Measurements from ENCODE around the gene PSMD8.
"Not testable (repeated sequence)": the region's sequence is repeated elsewhere in the genome, so short reads cannot be mapped to it uniquely, and the experiment has no call there.

PSMD8 gene

GRCh38 chr19:38361633-38362075 lies 12.7 kb upstream of the PSMD8 start:
- peak; percentile 83 for DNase-seq (ENCODE audit: low spot score)

- peak; percentile 59 for DNase-seq (ENCODE audit: low spot score)
Observed at GRCh38 chr19:38362076-38362945, 12.1 kb upstream of the PSMD8 start.

GRCh38 chr19:38362946-38363688 lies 11.3 kb upstream of the PSMD8 start:
- DNase-seq (ENCODE audit: low spot score) = not testable (repeated sequence)

GRCh38 chr19:38367041-38367440 lies 7.3 kb upstream of the PSMD8 start:
- DNase-seq (ENCODE audit: low spot score) = no peak

DNA sequence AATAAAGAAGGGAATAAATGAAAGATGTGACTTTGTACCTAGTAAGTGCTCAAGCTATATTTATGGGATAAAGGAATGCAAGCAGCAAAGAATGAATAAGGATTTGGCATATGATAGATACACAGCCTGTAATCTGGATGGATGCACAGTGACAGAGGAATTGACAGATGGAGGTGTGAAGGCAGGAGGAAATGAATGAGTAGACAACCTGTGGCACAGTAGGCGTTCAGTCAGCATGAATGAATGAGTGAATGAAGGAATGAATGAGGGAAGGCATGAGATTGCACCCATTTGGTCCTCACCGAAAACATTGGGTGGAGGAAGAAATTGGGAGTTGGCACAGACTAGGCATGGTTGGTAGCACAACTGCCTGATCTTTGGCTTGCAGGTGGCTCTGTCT lies 4.8 kb upstream of the PSMD8 start:
- no peak for DNase-seq (ENCODE audit: low spot score)

GRCh38 chr19:38370299-38370698 lies 4.1 kb upstream of the PSMD8 start:
- DNase-seq (ENCODE audit: low spot score) = no peak

DNA sequence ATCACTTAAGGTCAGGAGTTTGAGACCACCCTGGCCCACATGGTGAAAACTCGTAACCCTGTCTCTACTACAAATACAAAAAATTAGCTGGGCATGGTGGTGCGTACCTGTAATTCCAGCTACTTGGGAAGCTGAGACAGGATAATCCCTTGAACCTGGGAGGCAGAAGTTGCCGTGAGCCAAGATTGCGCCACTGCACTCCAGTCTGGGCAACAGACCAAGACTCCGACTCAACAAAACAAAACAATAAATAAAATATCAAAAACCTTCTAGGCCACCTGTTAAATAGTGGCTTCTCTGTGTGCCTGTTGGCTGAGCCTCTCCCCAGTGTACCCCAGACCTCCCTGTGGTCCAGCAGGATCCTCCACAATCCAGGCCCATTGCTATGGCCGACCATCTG lies 3.3 kb upstream of the PSMD8 start:
- DNase-seq (ENCODE audit: low spot score) = no peak

DNA sequence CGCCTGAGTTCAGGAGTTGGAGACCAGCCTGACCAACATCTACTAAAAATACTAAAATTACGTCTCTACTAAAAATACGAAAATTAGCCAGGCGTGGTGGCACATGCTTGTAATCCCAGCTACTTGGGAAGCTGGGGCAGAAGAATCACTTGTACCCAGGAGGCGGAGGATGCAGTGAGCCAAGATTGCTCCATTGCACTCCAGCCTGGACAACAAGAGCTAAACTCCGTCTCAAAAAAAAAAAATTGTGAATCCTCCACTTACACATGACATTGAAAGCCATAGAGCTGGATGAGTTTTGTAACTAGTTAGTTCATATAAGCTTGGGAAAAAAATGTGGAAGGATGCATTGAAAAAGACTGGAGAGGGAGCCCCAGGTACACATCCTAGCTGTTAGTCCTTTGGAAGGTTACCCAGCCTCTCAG lies 452 bp upstream of the PSMD8 start:
- DNase-seq (ENCODE audit: low spot score) = no peak

DNA sequence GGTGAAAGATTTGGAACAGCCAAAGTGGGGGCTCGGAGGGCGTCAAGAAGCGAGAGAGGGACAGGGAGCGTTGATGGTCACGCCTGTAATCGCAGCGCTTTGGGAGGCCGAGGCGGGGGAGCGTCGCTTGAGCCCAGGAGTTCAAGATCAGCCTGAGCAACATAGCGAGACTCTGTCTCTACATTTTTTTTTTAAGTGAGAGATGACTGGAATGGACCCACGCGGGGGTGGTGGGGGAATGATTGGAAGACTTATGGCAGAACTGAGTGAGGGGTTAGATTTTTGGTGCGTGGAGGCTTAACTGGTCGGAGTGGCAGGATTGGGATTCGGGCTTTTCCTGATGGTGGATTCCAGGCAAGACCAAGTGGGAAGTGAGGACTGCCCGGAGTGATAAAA lies 725 bp downstream of the PSMD8 start:
- no peak for DNase-seq (ENCODE audit: low spot score)

- DNase-seq (ENCODE audit: low spot score) = no peak
Observed at GRCh38 chr19:38375748-38376147, 1.4 kb downstream of the PSMD8 start.

DNA sequence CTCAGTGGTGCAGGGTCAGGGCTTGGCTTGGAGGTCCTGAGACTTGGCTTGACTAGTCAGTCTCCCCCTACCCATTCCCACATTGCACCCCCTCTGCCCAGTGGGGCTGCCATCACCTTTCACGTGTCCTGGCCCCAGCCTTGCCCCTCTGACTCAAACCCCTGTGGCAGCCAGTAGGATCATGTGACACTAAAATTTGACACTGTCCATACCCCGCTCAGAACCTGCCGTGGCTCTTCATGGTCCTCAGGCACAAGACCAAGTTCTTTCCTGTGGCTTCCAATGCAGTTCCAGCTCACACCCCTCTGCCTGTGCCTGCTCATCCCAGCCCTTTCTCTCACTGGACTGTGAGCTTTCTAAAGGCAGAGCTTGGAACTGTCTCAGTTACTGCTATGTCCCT lies 2.2 kb downstream of the PSMD8 start:
- no peak for DNase-seq (ENCODE audit: low spot score)

- no peak for DNase-seq (ENCODE audit: low spot score)
Observed at GRCh38 chr19:38377052-38377451, 2.7 kb downstream of the PSMD8 start.

- DNase-seq (ENCODE audit: low spot score) = no peak
Observed at GRCh38 chr19:38378866-38379265, 4.5 kb downstream of the PSMD8 start.

- DNase-seq (ENCODE audit: low spot score) = no peak
Observed at GRCh38 chr19:38381138-38381537, 6.8 kb downstream of the PSMD8 start.

DNA sequence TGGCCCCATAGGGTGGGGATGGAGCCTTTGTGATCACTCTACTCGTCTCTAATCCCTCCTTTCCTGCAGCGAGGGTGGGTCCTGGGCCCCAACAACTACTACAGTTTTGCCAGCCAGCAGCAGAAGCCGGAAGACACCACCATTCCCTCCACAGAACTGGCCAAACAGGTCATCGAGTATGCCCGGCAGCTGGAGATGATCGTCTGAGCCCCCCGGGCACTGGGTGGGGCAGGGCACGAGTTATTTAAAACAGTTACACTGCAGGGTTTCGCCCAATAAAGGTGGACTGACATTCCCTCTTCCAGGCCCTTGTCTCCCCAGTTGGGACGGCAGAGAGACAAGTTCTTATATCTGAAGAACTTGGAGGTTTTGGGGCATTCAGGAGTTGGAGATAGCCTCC lies 8.8 kb downstream of the PSMD8 start:
- no peak for DNase-seq (ENCODE audit: low spot score)

DNA sequence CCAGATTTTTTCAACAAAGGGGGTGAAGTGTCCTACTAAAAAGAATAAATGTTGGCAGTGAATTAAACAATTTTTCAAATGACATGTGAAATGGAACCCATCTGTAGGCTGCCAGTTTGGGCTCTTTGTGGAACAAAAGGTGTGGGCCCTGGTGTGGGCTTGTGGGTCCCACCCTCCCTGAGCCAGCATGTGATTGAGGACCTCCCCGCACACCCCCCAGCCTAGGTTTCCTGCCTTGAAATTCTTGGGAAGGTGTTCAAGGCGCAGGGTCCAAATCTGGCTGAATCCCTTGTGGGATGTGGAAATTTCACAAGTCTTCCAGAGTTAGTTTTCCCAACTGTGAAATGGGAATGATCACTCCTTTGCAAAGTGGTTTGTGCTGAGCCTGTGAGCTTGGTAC lies 9.4 kb downstream of the PSMD8 start:
- no peak for DNase-seq (ENCODE audit: low spot score)

DNA sequence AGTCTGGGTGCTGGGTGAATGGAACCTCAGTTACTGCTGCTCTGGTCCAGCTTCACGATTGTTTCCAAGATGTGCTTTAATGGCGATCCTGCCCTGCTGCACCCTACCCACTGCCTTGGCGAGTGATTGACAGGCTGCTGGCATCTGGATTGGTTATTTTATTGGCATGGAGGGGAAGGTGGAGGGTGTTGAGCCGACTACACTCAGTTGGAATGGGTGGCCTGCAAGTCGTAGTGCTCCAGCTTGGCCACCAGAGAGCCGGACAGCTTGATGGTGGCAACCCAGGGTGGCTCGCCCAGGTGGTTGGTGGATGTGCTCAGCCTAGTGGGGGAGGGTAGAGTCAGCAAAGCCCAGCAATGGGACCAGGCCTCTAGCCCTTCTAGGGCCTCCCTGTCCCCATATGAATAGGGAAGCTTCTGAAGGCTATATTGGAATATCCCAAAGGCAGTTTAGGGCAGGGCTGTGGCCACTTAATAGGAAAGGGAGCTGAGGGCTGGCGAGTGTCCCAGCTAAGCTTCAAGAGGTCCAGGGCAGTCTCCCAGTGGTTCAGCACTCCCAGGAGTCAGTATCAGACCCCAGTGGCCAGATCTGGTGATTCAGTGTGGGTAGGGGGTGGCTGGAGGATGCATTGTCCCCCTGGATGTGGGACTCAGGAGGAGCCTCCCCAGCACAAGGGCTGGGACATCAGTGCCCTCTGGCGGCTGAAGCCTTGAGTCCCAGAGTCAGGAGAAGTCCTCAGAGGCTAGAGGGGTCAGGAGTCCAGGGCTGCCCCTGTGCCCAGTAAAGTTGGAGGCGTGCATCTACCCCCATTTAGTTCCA lies 10.0 kb downstream of the PSMD8 start:
- DNase-seq (ENCODE audit: low spot score) = no peak

DNA sequence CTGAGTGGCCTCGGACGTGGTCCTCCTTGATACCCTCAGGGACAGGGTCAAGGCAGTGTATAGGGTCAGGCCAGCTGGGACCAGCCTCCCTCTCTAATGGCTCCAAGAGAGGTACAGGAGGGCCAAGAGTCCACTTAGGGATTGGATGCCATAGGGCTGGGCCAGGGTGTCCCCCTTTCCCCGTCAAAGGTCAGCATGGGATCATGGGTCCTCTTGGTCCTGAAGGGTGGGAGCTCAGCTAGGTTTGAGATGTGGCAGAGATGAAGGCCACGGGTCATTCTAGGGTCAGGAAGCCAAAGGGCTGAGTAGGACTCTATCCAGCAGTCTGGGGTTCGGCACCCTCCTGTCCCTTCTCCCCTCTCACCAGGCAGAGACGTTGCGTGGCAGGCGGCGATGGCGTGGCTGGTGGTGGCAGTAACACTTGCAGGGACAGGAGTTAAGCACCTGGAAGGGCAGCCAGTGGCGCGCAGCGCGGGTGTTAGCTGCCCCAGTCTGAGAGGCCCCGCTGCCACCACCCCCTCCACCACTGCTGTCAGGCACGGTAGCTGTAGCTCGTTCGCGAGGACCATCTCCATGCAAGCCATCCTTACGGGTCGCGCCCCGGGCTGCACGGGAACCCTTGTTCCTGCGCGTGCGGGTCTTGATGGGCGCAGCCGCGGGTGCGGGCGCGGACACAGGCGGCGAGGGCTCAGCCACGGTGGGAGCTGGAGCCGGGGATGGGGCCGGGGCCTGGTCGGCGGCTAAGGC lies 10.9 kb downstream of the PSMD8 start:
- no peak for DNase-seq (ENCODE audit: low spot score)

DNA sequence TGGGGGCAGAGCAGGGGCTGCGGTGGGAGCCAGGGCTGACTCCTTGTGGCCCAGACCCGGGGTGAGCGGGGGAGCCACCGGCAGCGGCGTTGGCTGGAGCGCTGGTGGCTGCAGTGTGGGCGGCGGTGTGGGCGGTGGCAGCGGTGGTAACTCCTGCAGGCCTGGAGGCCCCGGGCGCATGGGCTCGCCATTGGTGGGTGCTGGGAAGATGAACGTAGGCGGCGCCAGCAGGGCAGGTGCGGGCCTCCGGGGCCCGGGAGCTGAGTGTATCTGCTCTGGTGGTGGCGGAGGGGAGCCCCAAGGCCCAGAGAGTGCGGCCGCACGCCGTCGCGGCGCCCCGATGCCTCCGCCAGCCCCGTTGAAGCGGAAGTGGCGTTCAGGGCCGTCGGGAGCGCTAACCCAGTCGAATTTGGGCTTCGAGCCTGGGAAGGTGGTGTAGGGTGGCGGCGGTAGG lies 11.5 kb downstream of the PSMD8 start:
- DNase-seq (ENCODE audit: low spot score) = no peak

GRCh38 chr19:38386300-38386970 lies 12.1 kb downstream of the PSMD8 start:
- DNase-seq (ENCODE audit: low spot score) = no peak
